Body of pancreas (tissue), 4 donors: ENCODE measurements around the gene DHDH. TPM values are rescaled to one million over a fixed set of nuclear protein-coding genes. Genes with fewer than 3 reads are reported as not detected.

Source experiments
- ATAC-seq: fragments of 150-250 bp; one replicate; pipeline ENCODE4 v1.9.1; 2016
- DNase-seq, 4 donors: peaks; one replicate each; pipeline ENCODE4 v3.0.0-alpha.2; 2019
- H3K27ac ChIP-seq, 4 donors: fragments of 200-600 bp; sonication (generic); 1 replicate in 3 of 4; 2 replicates in 1 of 4; pipeline versions ENCODE4 v1.5.1 to v1.6.1; 2016 to 2019; ENCODE audit warnings: mild to moderate bottlenecking in 1 of 4, mixed read lengths in 1 of 4, moderate library complexity in 1 of 4
- H3K27me3 ChIP-seq, 2 donors: fragments of 200-600 bp; sonication (generic); one replicate each; pipeline ENCODE4 v1.6.0; 2016; ENCODE audit warnings: mild to moderate bottlenecking in 1 of 2
- H3K36me3 ChIP-seq, 2 donors: fragments of 200-600 bp; sonication (generic); replicated peaks in 1 of 2; 2 replicates each; pipeline ENCODE4 v1.5.1; 2016; ENCODE audit warnings: low read depth in 2 of 2; ENCODE audit not compliant: insufficient read depth in 1 of 2
- H3K4me1 ChIP-seq: fragments of 200-600 bp; sonication (generic); one replicate; pipeline ENCODE4 v1.6.0; 2016
- H3K4me3 ChIP-seq, 2 donors: fragments of 200-600 bp; sonication (generic); 1 replicate in 1 of 2; 2 replicates in 1 of 2; pipeline ENCODE4 v1.5.1; 2016 to 2019
- H3K9me3 ChIP-seq, 3 donors: fragments of 200-600 bp; sonication (generic); 1 replicate in 2 of 3; 2 replicates in 1 of 3; pipeline ENCODE4 v1.5.1; 2016
- POLR2A ChIP-seq, 3 donors: fragments of 450-650 bp; IDR thresholded peaks; one replicate each; pipeline ENCODE4 v1.6.1; 2016; ENCODE audit warnings: antibody characterized with exemption in 3 of 3, mild to moderate bottlenecking in 2 of 3
- WGBS, 2 donors: methylation state at CpG; one replicate each; pipeline ENCODE4 v1.1.5; 2017; 5-methylcytosine and 5-hydroxymethylcytosine counted together
- intact Hi-C: fragments of 100-400 bp; cut with DNase I; formaldehyde crosslinking; loops from one replicate; pipeline ENCODE4 v1.15.1; 2023
- total RNA-seq, 2 donors: library from RNA; depleted of rRNA; stranded (reverse); fragments of >200 nt; gene quantifications; one replicate each; pipeline ENCODE4 v1.1.0, GENCODE V29; 2016
- TF ChIP-seq, protein P1 (sequence below), 7 experiments: fragments of 450-650 bp in 4 of 7; fragments of 200-600 bp in 3 of 7; sonication (generic) in 3 of 7; IDR thresholded peaks; one replicate each; pipeline ENCODE4 v1.5.1; 2016 to 2019; ENCODE audit warnings: antibody characterized with exemption in 7 of 7

DHDH gene
- total RNA-seq, 2 donors from 2014 or later: not detected

DNA sequence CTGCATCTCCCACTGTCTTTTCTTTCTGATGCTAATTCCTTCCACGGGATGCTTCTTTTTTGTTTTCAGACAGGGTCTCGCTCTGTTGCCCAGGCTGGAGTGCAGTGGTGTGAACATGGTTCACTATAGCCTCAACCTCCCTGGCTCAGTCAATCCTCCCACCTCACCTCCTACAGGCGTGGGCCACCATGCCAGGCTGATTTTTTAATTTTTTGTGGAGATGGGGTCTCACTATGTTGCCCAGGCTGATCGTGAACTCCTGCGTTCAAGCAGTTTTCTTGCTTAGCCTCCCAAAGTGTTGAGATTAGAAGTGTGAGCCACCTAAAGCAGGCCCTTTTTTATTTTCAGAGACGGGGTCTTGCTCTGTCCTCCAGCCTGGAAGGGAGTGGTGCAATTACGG, 54.8 kb downstream of the DHDH start:
- TF ChIP-seq, protein P1, sequence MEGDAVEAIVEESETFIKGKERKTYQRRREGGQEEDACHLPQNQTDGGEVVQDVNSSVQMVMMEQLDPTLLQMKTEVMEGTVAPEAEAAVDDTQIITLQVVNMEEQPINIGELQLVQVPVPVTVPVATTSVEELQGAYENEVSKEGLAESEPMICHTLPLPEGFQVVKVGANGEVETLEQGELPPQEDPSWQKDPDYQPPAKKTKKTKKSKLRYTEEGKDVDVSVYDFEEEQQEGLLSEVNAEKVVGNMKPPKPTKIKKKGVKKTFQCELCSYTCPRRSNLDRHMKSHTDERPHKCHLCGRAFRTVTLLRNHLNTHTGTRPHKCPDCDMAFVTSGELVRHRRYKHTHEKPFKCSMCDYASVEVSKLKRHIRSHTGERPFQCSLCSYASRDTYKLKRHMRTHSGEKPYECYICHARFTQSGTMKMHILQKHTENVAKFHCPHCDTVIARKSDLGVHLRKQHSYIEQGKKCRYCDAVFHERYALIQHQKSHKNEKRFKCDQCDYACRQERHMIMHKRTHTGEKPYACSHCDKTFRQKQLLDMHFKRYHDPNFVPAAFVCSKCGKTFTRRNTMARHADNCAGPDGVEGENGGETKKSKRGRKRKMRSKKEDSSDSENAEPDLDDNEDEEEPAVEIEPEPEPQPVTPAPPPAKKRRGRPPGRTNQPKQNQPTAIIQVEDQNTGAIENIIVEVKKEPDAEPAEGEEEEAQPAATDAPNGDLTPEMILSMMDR (IDR thresholded peaks at IDR 0.05): no peak
- TF ChIP-seq POLR2A (IDR thresholded peaks at IDR 0.05): no peak
- DNase-seq: no peak
- no peaks in the 10 kb centered on the region for H3K9me3 ChIP-seq
- no peak overlapping the region for H3K27ac ChIP-seq
- H3K36me3 ChIP-seq: no peaks in the 10 kb centered on the region
- H3K4me1 ChIP-seq: peaks cover 15% of the 10 kb centered on the region
- H3K27me3 ChIP-seq: no peaks in the 10 kb centered on the region
- intact Hi-C loops: no loop called here
- H3K4me3 ChIP-seq: no peak overlapping the region
- no peak for ATAC-seq
- 89 to 95% methylated on average over 7 of the region's 7 CpGs for WGBS, 2 donors

DNA sequence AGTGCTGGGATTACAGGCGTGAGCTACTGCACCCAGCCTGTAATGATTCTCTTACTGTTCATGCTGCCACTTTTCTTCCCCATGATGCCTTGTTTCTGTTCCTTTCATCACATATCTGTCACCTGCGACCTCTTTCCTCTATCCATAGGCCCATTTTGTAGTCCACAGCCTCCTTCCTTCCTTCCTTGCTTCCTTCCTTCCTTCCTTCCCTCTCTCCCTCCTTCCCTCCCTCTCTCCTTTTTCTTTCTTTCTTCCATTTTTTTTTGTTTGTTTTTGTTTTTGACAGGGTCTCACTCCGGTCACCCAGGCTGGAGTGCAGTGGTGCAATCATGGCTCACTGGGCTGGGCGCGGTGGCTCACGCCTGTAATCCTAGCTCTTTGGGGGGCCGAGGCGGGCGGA, 55.4 kb downstream of the DHDH start:
- H3K36me3 ChIP-seq: no peaks in the 10 kb centered on the region
- 94 to 95% methylated on average over 9 of the region's 9 CpGs for WGBS, 2 donors
- DNase-seq (no peak), ATAC-seq (no peak)
- H3K9me3 ChIP-seq: no peaks in the 10 kb centered on the region
- intact Hi-C loops: no loop called here
- TF ChIP-seq POLR2A (IDR thresholded peaks at IDR 0.05): no peak
- TF ChIP-seq, protein P1 (IDR thresholded peaks at IDR 0.05): no peak
- H3K4me3 ChIP-seq: no peak overlapping the region
- H3K27ac ChIP-seq: no peak overlapping the region
- peaks cover 15% of the 10 kb centered on the region for H3K4me1 ChIP-seq
- H3K27me3 ChIP-seq: no peaks in the 10 kb centered on the region

DNA sequence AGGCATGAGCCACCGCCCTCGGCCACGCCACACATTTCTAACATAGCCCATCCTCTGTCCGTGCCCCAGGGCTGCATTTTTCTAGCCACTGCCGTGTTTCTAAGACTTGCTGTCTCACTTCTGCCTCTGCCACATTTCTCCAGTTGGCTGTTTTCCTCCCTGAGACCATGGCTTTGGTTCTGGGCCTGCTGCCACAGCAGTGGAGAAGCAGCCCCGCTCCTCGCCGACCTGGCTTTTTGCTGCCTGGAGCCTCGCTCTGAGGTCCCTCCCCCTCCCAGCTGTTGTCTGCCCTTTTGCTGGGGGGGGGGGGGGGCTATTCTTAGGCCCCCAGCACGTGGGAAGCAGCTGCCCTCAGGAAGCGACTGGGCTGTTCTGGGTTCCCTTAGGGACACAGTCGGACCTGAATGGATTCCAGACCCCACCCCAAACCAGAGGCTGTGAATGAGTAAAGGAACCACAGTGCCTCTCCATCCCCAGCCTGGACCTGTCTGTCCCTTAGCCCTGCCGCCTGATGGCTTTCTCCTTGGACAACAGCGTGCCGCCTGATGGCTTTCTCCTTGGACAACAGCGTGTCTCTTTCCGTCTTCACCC, 56.3 kb downstream of the DHDH start:
- H3K27ac ChIP-seq: no peak overlapping the region
- ATAC-seq (no peak), DNase-seq (no peak)
- no peaks in the 10 kb centered on the region for H3K36me3 ChIP-seq
- 84 to 93% methylated on average over 14 to 15 of the region's 17 CpGs for WGBS, 2 donors
- intact Hi-C loops: no loop called here
- H3K4me3 ChIP-seq: no peak overlapping the region
- no peak for TF ChIP-seq POLR2A (IDR thresholded peaks at IDR 0.05)
- TF ChIP-seq, protein P1 (IDR thresholded peaks at IDR 0.05): no peak
- no peaks in the 10 kb centered on the region for H3K9me3 ChIP-seq
- no peaks in the 10 kb centered on the region for H3K27me3 ChIP-seq
- peaks cover 23% of the 10 kb centered on the region for H3K4me1 ChIP-seq

DNA sequence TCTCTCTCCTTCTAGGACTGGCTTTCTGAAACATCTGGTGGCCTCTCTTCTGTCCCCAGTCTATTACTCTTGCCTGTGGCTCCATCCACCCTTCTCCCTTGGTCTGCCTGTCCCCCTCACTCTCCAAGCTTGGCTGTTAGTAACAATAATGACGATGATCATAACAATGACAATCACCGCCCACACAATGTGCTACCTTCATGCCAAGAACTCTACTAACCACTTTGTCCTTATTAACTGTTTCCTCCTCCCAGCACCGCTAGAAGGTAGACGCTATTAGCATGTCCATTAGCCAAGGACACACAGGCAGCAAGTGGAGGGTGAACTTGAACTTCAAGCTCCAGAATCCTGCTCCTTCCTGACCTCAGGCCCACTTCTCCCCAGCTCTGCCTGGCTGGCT, 56.9 kb downstream of the DHDH start:
- DNase-seq (no peak), ATAC-seq (no peak)
- Histone ChIP-seq H3K4me3 (no peak overlapping the region), H3K36me3 (no peaks in the 10 kb centered on the region), H3K9me3 (no peaks in the 10 kb centered on the region), H3K27me3 (no peaks in the 10 kb centered on the region), H3K27ac (no peak overlapping the region), H3K4me1 (peaks cover 26% of the 10 kb centered on the region)
- TF ChIP-seq POLR2A (IDR thresholded peaks at IDR 0.05): no peak
- TF ChIP-seq, protein P1 (IDR thresholded peaks at IDR 0.05): no peak
- 72 to 77% methylated on average over 4 of the region's 4 CpGs for WGBS, 2 donors
- intact Hi-C loops: no loop called here

DNA sequence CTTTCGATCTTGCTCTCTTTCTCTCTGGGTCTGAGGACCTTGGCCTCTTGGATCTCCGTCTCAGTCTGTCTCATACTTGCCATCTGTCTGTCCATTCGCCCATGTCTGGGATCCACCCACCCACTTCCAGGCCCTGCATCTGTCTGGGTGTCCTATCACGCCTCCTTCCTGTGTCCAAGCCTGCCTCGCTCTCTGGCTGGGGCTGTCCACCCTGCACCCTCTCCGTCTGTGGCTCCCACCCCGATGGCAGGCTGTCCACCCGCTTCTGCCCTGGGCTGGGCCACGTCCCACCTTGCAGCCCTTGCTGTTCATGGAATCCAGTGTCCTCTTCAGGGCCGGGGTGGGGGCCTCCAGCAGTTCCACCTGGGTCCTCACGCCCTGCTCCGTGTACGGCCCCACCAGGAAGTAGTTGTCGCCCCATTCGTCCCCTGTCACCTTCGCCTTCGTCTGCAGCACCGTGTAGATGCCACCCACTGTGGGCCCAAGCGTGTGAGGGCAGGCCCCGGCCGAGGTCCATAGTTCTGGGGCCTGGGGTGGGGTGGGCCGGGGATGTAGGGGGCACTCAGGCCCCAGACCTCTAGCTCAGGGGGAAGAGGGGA, 57.6 kb downstream of the DHDH start:
- TF ChIP-seq, protein P1 (IDR thresholded peaks at IDR 0.05): no peak
- no peak for TF ChIP-seq POLR2A (IDR thresholded peaks at IDR 0.05)
- 90 to 92% methylated on average over 10 to 19 of the region's 22 CpGs for WGBS, 2 donors
- intact Hi-C loops: no loop called here
- Histone ChIP-seq H3K27me3 (no peaks in the 10 kb centered on the region), H3K36me3 (no peaks in the 10 kb centered on the region), H3K4me3 (no peak overlapping the region), H3K9me3 (no peaks in the 10 kb centered on the region), H3K27ac (no peak overlapping the region), H3K4me1 (peaks cover 26% of the 10 kb centered on the region)
- no peak for DNase-seq
- ATAC-seq: no peak
